GM12878 (cell line): ENCODE data around the gene EXD1. TPM values are rescaled to one million over a fixed set of nuclear protein-coding genes. Genes with fewer than 3 reads are reported as not detected.

ENCODE experiments used
- ATAC-seq: fragments of 200-7000 bp; cut with Tn5 transposase; 3 replicates; pipeline ENCODE4 v1.9.1; 2020; ENCODE audit warnings: mild to moderate bottlenecking, moderate library complexity
- BruUV-seq: library from RNA; stranded (reverse); fragments of 400-500 nt; replicated peaks from 2 replicates; lab custom pipeline; 2021; lab: Mats Ljungman, UMichigan
- CTCF ChIA-PET: fragments of 300-600 bp; sonication (Branson Sonifier 250); formaldehyde crosslinking; extraction: SDS; loops from one replicate; lab custom pipeline; 2021; ENCODE audit warnings: inconsistent platforms; lab: Yijun Ruan, JAX
- POLR2A ChIA-PET: fragments of 350-600 bp; formaldehyde crosslinking; extraction: SDS; loops from one replicate; lab custom pipeline; 2021; ENCODE audit warnings: inconsistent platforms; lab: Charles Lee
- RAD21 ChIA-PET: fragments of 300-600 bp; sonication (Branson Sonifier 250); formaldehyde crosslinking; loops from one replicate; lab custom pipeline; 2023; ENCODE audit warnings: antibody characterized with exemption; ENCODE audit not compliant: unreplicated experiment; lab: Charles Lee
- SMC1A ChIA-PET: fragments of 300-600 bp; sonication (Branson Sonifier 250); formaldehyde crosslinking; loops from one replicate; lab custom pipeline; 2023; ENCODE audit not compliant: unreplicated experiment, uncharacterized antibody; lab: Charles Lee
- DNase-seq: peaks from one replicate; pipeline ENCODE4 v3.0.0-alpha.2; 2011; ENCODE audit warnings: low read depth, low spot score
- FAIRE-seq: peaks from 3 replicates; lab custom pipeline; 2011; peaks lifted over from hg19 to GRCh38; lab: Jason Lieb, UNC
- H2AFZ ChIP-seq: 2 replicates; pipeline ENCODE4 v1.6.0; 2011; ENCODE audit warnings: low read depth, low read length, control low read depth; ENCODE audit not compliant: control insufficient read depth
- H3K27ac ChIP-seq: 2 replicates; pipeline ENCODE4 v1.5.1; 2011; ENCODE audit warnings: control low read depth; ENCODE audit not compliant: control insufficient read depth, insufficient read depth
- H3K27me3 ChIP-seq, 2 experiments: replicated peaks in 1 of 2; 2 replicates each; pipeline versions ENCODE4 v1.6.0 to v1.6.1; 2011; ENCODE audit warnings: low read length in 1 of 2; ENCODE audit not compliant: control insufficient read depth in 2 of 2, insufficient read depth in 2 of 2
- H3K36me3 ChIP-seq, 2 experiments: 2 replicates each; pipeline ENCODE4 v1.5.1; 2011; ENCODE audit warnings: low read length in 1 of 2; ENCODE audit not compliant: control insufficient read depth in 2 of 2, insufficient read depth in 2 of 2
- H3K4me1 ChIP-seq: 2 replicates; pipeline ENCODE4 v1.6.1; 2011; ENCODE audit warnings: mild to moderate bottlenecking, low read length, moderate library complexity, mixed read lengths; ENCODE audit not compliant: control insufficient read depth, insufficient read depth
- H3K4me2 ChIP-seq: 2 replicates; pipeline ENCODE4 v1.6.0; 2011; ENCODE audit warnings: control low read depth; ENCODE audit not compliant: control insufficient read depth, insufficient read depth
- H3K4me3 ChIP-seq: fragments of 200-600 bp; sonication (generic); 2 replicates; pipeline ENCODE4 v1.5.1; 2016
- H3K79me2 ChIP-seq: 2 replicates; pipeline ENCODE4 v1.6.0; 2011; ENCODE audit warnings: low read length; ENCODE audit not compliant: control insufficient read depth, insufficient read depth
- H3K9ac ChIP-seq: 2 replicates; pipeline ENCODE4 v1.8.0; 2011; ENCODE audit warnings: low read length, control low read depth, mixed read lengths; ENCODE audit not compliant: control insufficient read depth, insufficient read depth
- H3K9me3 ChIP-seq: replicated peaks from 3 replicates; pipeline ENCODE4 v1.5.1; 2011; ENCODE audit warnings: mild to moderate bottlenecking, low read length; ENCODE audit not compliant: control insufficient read depth, insufficient read depth
- H4K20me1 ChIP-seq: 2 replicates; pipeline ENCODE4 v1.6.0; 2011; ENCODE audit not compliant: control insufficient read depth, insufficient read depth
- ATF7 ChIP-seq: fragments of 450-650 bp; IDR thresholded peaks from 2 replicates; pipeline ENCODE4 v1.6.1; 2016; ENCODE audit warnings: low read depth, mild to moderate bottlenecking
- BRCA1 ChIP-seq: IDR thresholded peaks from 2 replicates; pipeline ENCODE4 v1.6.1; 2011; ENCODE audit warnings: low read depth, low read length, improper control_type of control experiment
- CREB1 ChIP-seq: IDR thresholded peaks from 2 replicates; pipeline ENCODE4 v1.6.1; 2012; ENCODE audit warnings: low read depth, mild to moderate bottlenecking, inconsistent platforms
- CREM ChIP-seq: IDR thresholded peaks from 2 replicates; pipeline ENCODE4 v1.6.1; 2014; ENCODE audit warnings: antibody characterized with exemption, low read depth
- DPF2 ChIP-seq: fragments of 450-650 bp; IDR thresholded peaks from 2 replicates; pipeline ENCODE4 v1.6.1; 2017; ENCODE audit warnings: mild to moderate bottlenecking
- ESRRA ChIP-seq: IDR thresholded peaks from 2 replicates; pipeline ENCODE4 v1.6.1; 2012; ENCODE audit warnings: mild to moderate bottlenecking, low read length, improper control_type of control experiment
- GABPA ChIP-seq: IDR thresholded peaks from 2 replicates; pipeline ENCODE4 v1.6.1; 2014; ENCODE audit warnings: antibody characterized with exemption, low read depth, mild to moderate bottlenecking, inconsistent platforms
- GATAD2B ChIP-seq: fragments of 450-650 bp; conservative IDR thresholded peaks from 2 replicates; pipeline ENCODE4 v1.6.1; 2017; ENCODE audit warnings: low read depth, mild to moderate bottlenecking, moderate library complexity
- HDAC6 ChIP-seq: fragments of 200-600 bp; sonication (generic); IDR thresholded peaks from one replicate; pipeline ENCODE4 v1.8.0; 2017; ENCODE audit warnings: antibody characterized with exemption; ENCODE audit not compliant: unreplicated experiment
- KAT2A ChIP-seq: conservative IDR thresholded peaks from 2 replicates; pipeline ENCODE4 v1.6.1; 2011; ENCODE audit warnings: low read depth, low read length; ENCODE audit not compliant: control insufficient read depth
- MYC ChIP-seq: IDR thresholded peaks from 2 replicates; pipeline ENCODE4 v1.6.1; 2011; ENCODE audit warnings: mild to moderate bottlenecking, low read length, moderate library complexity, inconsistent platforms; ENCODE audit not compliant: insufficient read depth, insufficient replicate concordance, insufficient read length, severe bottlenecking
- NFYB ChIP-seq: IDR thresholded peaks from 2 replicates; pipeline ENCODE4 v1.6.1; 2011; ENCODE audit warnings: low read depth, mild to moderate bottlenecking, low read length, improper control_type of control experiment, moderate library complexity; ENCODE audit not compliant: insufficient read depth
- PKNOX1 ChIP-seq: fragments of 450-650 bp; IDR thresholded peaks from 2 replicates; pipeline ENCODE4 v1.6.1; 2016; ENCODE audit warnings: mild to moderate bottlenecking
- RAD21 ChIP-seq: IDR thresholded peaks from 2 replicates; pipeline ENCODE4 v1.6.1; 2011; ENCODE audit warnings: mild to moderate bottlenecking, low read depth, low read length, moderate library complexity; ENCODE audit not compliant: insufficient read depth
- SMAD5 ChIP-seq: IDR thresholded peaks from 2 replicates; pipeline ENCODE4 v1.6.1; 2016; ENCODE audit warnings: antibody characterized with exemption, low read depth
- SUPT20H ChIP-seq: IDR thresholded peaks from 2 replicates; pipeline ENCODE4 v1.6.1; 2011; ENCODE audit warnings: low read depth, mild to moderate bottlenecking, low read length, moderate library complexity, borderline replicate concordance; ENCODE audit not compliant: control insufficient read depth
- TCF7 ChIP-seq: IDR thresholded peaks from 2 replicates; pipeline ENCODE4 v1.6.1; 2014; ENCODE audit warnings: antibody characterized with exemption, borderline replicate concordance
- ZBTB4 ChIP-seq: fragments of 450-650 bp; formaldehyde crosslinking; IDR thresholded peaks from 2 replicates; pipeline ENCODE4 v1.4.0; 2022; ENCODE audit warnings: mild to moderate bottlenecking, moderate library complexity
- ZNF274 ChIP-seq: IDR thresholded peaks from one replicate; pipeline ENCODE4 v1.8.0; 2011; ENCODE audit not compliant: insufficient read length, insufficient read depth
- WGBS: methylation state at CpG from one replicate; pipeline ENCODE4 v1.1.6; 2016; ENCODE audit warnings: low lambda C conversion rate; ENCODE audit not compliant: insufficient replicate concordance, insufficient coverage; ENCODE audit errors: missing lambda C conversion rate; 5-methylcytosine and 5-hydroxymethylcytosine counted together
- in situ Hi-C: fragments of 300-500 bp; cut with MboI; formaldehyde crosslinking; loops from 9 replicates; pipeline ENCODE4 v1.14.3; 2018; ENCODE audit warnings: mixed read lengths
- intact Hi-C: fragments of 100-400 bp; cut with micrococcal nuclease; formaldehyde crosslinking; loops from one replicate; pipeline ENCODE4 v1.14.2; 2022; ENCODE audit not compliant: unreplicated experiment
- polyA plus RNA-seq, 11 experiments: library from polyadenylated mRNA; depleted of rRNA in 4 of 11; unstranded in 6 of 11; stranded (reverse) in 5 of 11; fragments of >200 nt; fragmentation: Nextera tagmentation in 4 of 11; fragmentation: Illumina TruSeq in 1 of 11; extraction: Ambion mirVana in 4 of 11; extraction: Trizol in 1 of 11; gene quantifications; 1 replicate in 1 of 11; 2 replicates in 10 of 11; pipeline versions ENCODE4 v1.2.1 to v1.2.3, GENCODE V29; 2011 to 2016; ENCODE audit warnings: inconsistent platforms in 2 of 11, missing spikeins in 2 of 11, low read depth in 1 of 11
- total RNA-seq, 4 experiments: library from RNA; depleted of rRNA in 3 of 4; stranded (reverse); fragments of >200 nt in 3 of 4; fragmentation: Illumina TruSeq in 1 of 4; extraction: Trizol in 1 of 4; gene quantifications; 2 replicates each; pipeline versions ENCODE4 v1.2.1 to v1.2.3, GENCODE V29; 2013 to 2021

The EXD1 gene
- total and polyA plus RNA-seq, 10 of the 15 experiments (the other 5 are each of a cell fraction or from before 2014, with no cell fraction given), result 0.19 TPM; not detected in 9

DNA sequence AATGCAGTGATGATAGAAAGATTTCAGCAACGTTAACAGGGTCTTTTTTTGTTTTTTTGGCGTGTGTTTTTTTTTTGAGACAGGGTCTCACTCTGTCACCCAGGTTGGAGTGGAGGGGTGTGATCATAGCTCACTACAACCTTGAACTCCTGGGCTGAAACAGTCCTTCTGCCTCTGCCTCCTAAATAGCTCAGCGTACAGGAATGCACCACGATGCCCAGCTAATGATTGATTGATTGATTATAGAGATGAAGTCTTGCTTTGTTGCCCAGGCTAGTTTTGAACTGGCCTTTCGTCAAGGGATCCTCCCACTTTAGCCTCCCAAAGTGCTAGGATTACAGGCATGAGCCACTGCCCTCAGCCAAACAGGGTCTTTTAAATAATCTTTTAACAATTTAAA lies 7.5 kb upstream of the EXD1 start:
- no peak overlapping the region for H3K4me3 ChIP-seq
- H4K20me1 ChIP-seq, result no peaks in the 10 kb centered on the region
- 78% methylated on average over 5 of the region's 5 CpGs for WGBS
- no peaks in the 10 kb centered on the region for H3K27me3 ChIP-seq
- H3K9me3 ChIP-seq, result no peaks in the 10 kb centered on the region
- intact Hi-C loops, result no loop called here
- in situ Hi-C loops, result loop anchor here (5.0 kb wide), 1 partner anchor 51 kb away; no protein-coding TSS in a partner anchor
- POLR2A ChIA-PET, result interaction anchor here (0.6 kb wide), 2 partner anchors 21 to 148 kb away, joined by 4 to 5 read pairs; no protein-coding TSS in a partner anchor
- DNase-seq (no peak), FAIRE-seq (no peak), ATAC-seq (no peak)
- SMC1A ChIA-PET, result no interaction called here
- no TSS peak for BruUV-seq
- H3K4me1 ChIP-seq, result 0 out of 2 replicates have a peak, but pooled peaks cover under 1% of the 10 kb centered on the region
- H3K4me2 ChIP-seq, result no peak overlapping the region
- no peak for TF ChIP-seq TCF7
- TF ChIP-seq NFYB, result no peak
- TF ChIP-seq BRCA1, result no peak
- TF ChIP-seq RAD21, result no peak
- no peak for TF ChIP-seq SMAD5
- TF ChIP-seq CREB1, result no peak
- TF ChIP-seq PKNOX1, result no peak
- no peak for TF ChIP-seq MYC
- TF ChIP-seq ZBTB4 (CRISPR knock-in tag), result no peak
- no peak for TF ChIP-seq KAT2A
- no peak for TF ChIP-seq DPF2
- TF ChIP-seq ATF7, result no peak
- no peak for TF ChIP-seq GABPA
- TF ChIP-seq ZNF274, result no peak
- TF ChIP-seq CREM, result no peak
- no peak for TF ChIP-seq SUPT20H
- no peak for TF ChIP-seq HDAC6
- no peak for TF ChIP-seq GATAD2B
- no peak for TF ChIP-seq ESRRA
- no peak overlapping the region for H3K9ac ChIP-seq
- CTCF ChIA-PET, result interaction anchor here (1.2 kb wide), 1 partner anchor 16 kb away, joined by 3 read pairs; no protein-coding TSS in a partner anchor
- H3K79me2 ChIP-seq, result no peaks in the 10 kb centered on the region
- H3K36me3 ChIP-seq, result no peaks in the 10 kb centered on the region
- H3K27ac ChIP-seq, result no peak overlapping the region
- RAD21 ChIA-PET, result interaction anchor here (0.8 kb wide), 1 partner anchor 19 kb away, joined by 3 read pairs; no protein-coding TSS in a partner anchor
- H2AFZ ChIP-seq, result no peak overlapping the region
